Aorta (tissue), 5 donors: ENCODE data around the gene SDC3. TPM values are rescaled to one million over a fixed set of nuclear protein-coding genes. Genes with fewer than 3 reads are reported as not detected.

ENCODE experiments used
- ATAC-seq: fragments of 200-7000 bp; cut with Tn5 transposase; one replicate; pipeline ENCODE4 v1.9.1; 2022; ENCODE audit warnings: moderate library complexity; ENCODE audit not compliant: low FRiP score
- DNase-seq, 2 donors: peaks; one replicate each; pipeline ENCODE4 v3.0.0-alpha.2; 2020
- H3K27ac ChIP-seq, 2 donors: one replicate each; pipeline ENCODE4 v1.5.1; 2013; ENCODE audit warnings: low read length in 2 of 2, mild to moderate bottlenecking in 2 of 2, moderate library complexity in 2 of 2, control low read depth in 1 of 2, inconsistent platforms in 1 of 2, low read depth in 1 of 2
- H3K27me3 ChIP-seq, 2 donors: one replicate each; pipeline ENCODE4 v1.6.1; 2013; ENCODE audit warnings: control low read depth in 1 of 2, low read length in 1 of 2, mild to moderate bottlenecking in 1 of 2, moderate library complexity in 1 of 2; ENCODE audit not compliant: insufficient read depth in 2 of 2, control insufficient read depth in 1 of 2
- H3K36me3 ChIP-seq, 2 donors: one replicate each; pipeline ENCODE4 v1.6.1; 2013; ENCODE audit warnings: control low read depth in 1 of 2, low read length in 1 of 2, mild to moderate bottlenecking in 1 of 2; ENCODE audit not compliant: insufficient read depth in 2 of 2, control insufficient read depth in 1 of 2
- H3K4me1 ChIP-seq, 2 donors: one replicate each; pipeline ENCODE4 v1.6.1; 2013; ENCODE audit warnings: low read length in 2 of 2, control low read depth in 1 of 2, mild to moderate bottlenecking in 1 of 2, moderate library complexity in 1 of 2; ENCODE audit not compliant: insufficient read depth in 2 of 2, control insufficient read depth in 1 of 2
- H3K4me3 ChIP-seq, 2 donors: one replicate each; pipeline ENCODE4 v1.5.1; 2013; ENCODE audit warnings: low read length in 2 of 2, control low read depth in 1 of 2, mild to moderate bottlenecking in 1 of 2
- H3K9me3 ChIP-seq: one replicate; pipeline ENCODE4 v1.6.1; 2013; ENCODE audit warnings: mild to moderate bottlenecking, low read length; ENCODE audit not compliant: control insufficient read depth
- WGBS, 2 donors: extraction: QIAGEN DNeasy Blood & Tissue Kit; methylation state at CpG; one replicate each; pipeline ENCODE4 v1.1.7; 2013; 5-methylcytosine and 5-hydroxymethylcytosine counted together
- intact Hi-C, 2 donors: fragments of 100-400 bp; cut with DNase I; formaldehyde crosslinking; loops; one replicate each; pipeline versions ENCODE4 v1.14.2 to v1.15.0; 2022
- polyA plus RNA-seq, 2 donors: library from polyadenylated mRNA; stranded (reverse); fragments of 200-250 nt; gene quantifications; one replicate each; pipeline ENCODE4 v1.2.3, GENCODE V29; 2013
- total RNA-seq, 2 donors: library from RNA; stranded (reverse); fragmentation: NEBNext Ultra II Directional; extraction: Animal tissue kit (Norgen Biotek cat#: 25700); gene quantifications; one replicate each; pipeline ENCODE4 v1.2.1, GENCODE V29; 2021
- donor health status: healthy with polysubstance abuse.
- donor health status: Bipolar disorder and iron deficiency.
- donor health status: DM: no; HTN: no; CAD: no.
- donor health status: DM: no; HTN: no; CAD: no.
- donor health status: DM: yes; HTN: yes; CAD: no.

Gene SDC3
- total and polyA plus RNA-seq, 4 donors = 19.1 to 72.7 (median 42.7) TPM

GRCh38 chr1:30904962-30905335, 3.6 kb downstream of the SDC3 start:
- 74 to 80% methylated on average over 1 of the region's 1 CpG for WGBS, 2 donors
- Histone ChIP-seq H3K4me1 (peaks cover 0 to 3% of the 10 kb centered on the region in 2 donors), H3K36me3 (no peaks in the 10 kb centered on the region), H3K27me3 (no peaks in the 10 kb centered on the region), H3K4me3 (no peak overlapping the region), H3K27ac (no peak overlapping the region), H3K9me3 (no peaks in the 10 kb centered on the region)
- ATAC-seq = no peak
- intact Hi-C loops = loop anchor here in 1 of 2 donors (5.0 kb wide), 1 partner anchor 83 kb away; no protein-coding TSS in a partner anchor
- peak; percentile 12 to 41 for DNase-seq

GRCh38 chr1:30904191-30904961, 4.2 kb downstream of the SDC3 start:
- H3K27me3 ChIP-seq = no peaks in the 10 kb centered on the region
- peaks cover 0 to 3% of the 10 kb centered on the region in 2 donors for H3K4me1 ChIP-seq
- no peak overlapping the region for H3K27ac ChIP-seq
- ATAC-seq = no peak
- intact Hi-C loops = no loop called here
- H3K4me3 ChIP-seq = no peak overlapping the region
- DNase-seq = peak; percentile 32 to 59
- H3K9me3 ChIP-seq = no peaks in the 10 kb centered on the region
- WGBS, 2 donors = 68 to 82% methylated on average over 11 of the region's 11 CpGs
- no peaks in the 10 kb centered on the region for H3K36me3 ChIP-seq

- ATAC-seq (no peak), DNase-seq (peak; percentile 23 to 38)
- Histone ChIP-seq H3K4me1 (peaks cover 0 to 3% of the 10 kb centered on the region in 2 donors), H3K27ac (peak overlapping the region in 1 of 2 donors; percentile 41), H3K36me3 (no peaks in the 10 kb centered on the region), H3K4me3 (no peak overlapping the region), H3K9me3 (no peaks in the 10 kb centered on the region), H3K27me3 (no peaks in the 10 kb centered on the region)
- intact Hi-C loops = no loop called here
- WGBS, 2 donors = 79 to 86% methylated on average over 8 of the region's 8 CpGs
These were observed 5.1 kb downstream of the SDC3 start for GRCh38 chr1:30903343-30904034.

- Histone ChIP-seq H3K27ac (peak overlapping the region; percentile 36 to 55), H3K4me1 (peaks cover 0 to 3% of the 10 kb centered on the region in 2 donors), H3K4me3 (no peak overlapping the region), H3K9me3 (no peaks in the 10 kb centered on the region), H3K27me3 (no peaks in the 10 kb centered on the region), H3K36me3 (no peaks in the 10 kb centered on the region)
- ATAC-seq (peak; percentile 43), DNase-seq (peak; percentile 62 to 81)
- 3 to 6% methylated on average over 9 of the region's 9 CpGs for WGBS, 2 donors
- intact Hi-C loops = no loop called here
These were observed 5.8 kb downstream of the SDC3 start for GRCh38 chr1:30902593-30903290.

GRCh38 chr1:30901798-30902581, 6.6 kb downstream of the SDC3 start:
- no peaks in the 10 kb centered on the region for H3K27me3 ChIP-seq
- ATAC-seq (peak; percentile 61), DNase-seq (peak in 1 of 2 donors; percentile 73)
- no peak overlapping the region for H3K4me3 ChIP-seq
- 23 to 28% methylated on average over 11 of the region's 11 CpGs for WGBS, 2 donors
- H3K9me3 ChIP-seq = no peaks in the 10 kb centered on the region
- no peaks in the 10 kb centered on the region for H3K36me3 ChIP-seq
- peaks cover 0 to 3% of the 10 kb centered on the region in 2 donors for H3K4me1 ChIP-seq
- H3K27ac ChIP-seq = peak overlapping the region; percentile 36 to 55
- intact Hi-C loops = no loop called here

GRCh38 chr1:30900931-30901560, 7.5 kb downstream of the SDC3 start:
- no peaks in the 10 kb centered on the region for H3K9me3 ChIP-seq
- intact Hi-C loops = no loop called here
- DNase-seq (peak in 1 of 2 donors; percentile 19), ATAC-seq (no peak)
- H3K27me3 ChIP-seq = no peaks in the 10 kb centered on the region
- no peak overlapping the region for H3K27ac ChIP-seq
- no peak overlapping the region for H3K4me3 ChIP-seq
- H3K36me3 ChIP-seq = no peaks in the 10 kb centered on the region
- peaks cover 0 to 3% of the 10 kb centered on the region in 2 donors for H3K4me1 ChIP-seq
- 75 to 76% methylated on average over 3 of the region's 3 CpGs for WGBS, 2 donors

- Histone ChIP-seq H3K4me1 (peaks cover 0 to 3% of the 10 kb centered on the region in 2 donors), H3K27me3 (no peaks in the 10 kb centered on the region), H3K9me3 (no peaks in the 10 kb centered on the region), H3K4me3 (no peak overlapping the region), H3K27ac (no peak overlapping the region), H3K36me3 (no peaks in the 10 kb centered on the region)
- intact Hi-C loops = no loop called here
- ATAC-seq (no peak), DNase-seq (peak in 1 of 2 donors; percentile 43)
- WGBS, 2 donors = 88 to 89% methylated on average over 6 of the region's 6 CpGs
These were observed 8.1 kb downstream of the SDC3 start for GRCh38 chr1:30900486-30900885.
